HEK293T (cell line): Measurements from ENCODE around the gene TTC39C.

ENCODE experiments used
- CTCF ChIA-PET: fragments of 350-600 bp; formaldehyde crosslinking; extraction: SDS; loops from one replicate; lab custom pipeline; 2021; ENCODE audit warnings: antibody characterized with exemption, inconsistent platforms; lab: Yijun Ruan, JAX
- POLR2A ChIA-PET: fragments of 350-600 bp; formaldehyde crosslinking; extraction: SDS; loops from one replicate; lab custom pipeline; 2020; ENCODE audit warnings: antibody characterized with exemption, inconsistent platforms; lab: Yijun Ruan, JAX
- DNase-seq: peaks from one replicate; pipeline ENCODE4 v3.0.0; 2012; ENCODE audit warnings: mixed read lengths; ENCODE audit errors: extremely low spot score
- ARNT ChIP-seq: fragments of 450-650 bp; IDR thresholded peaks from 2 replicates; pipeline ENCODE4 v1.6.1; 2017; ENCODE audit warnings: mild to moderate bottlenecking
- BHLHE40 ChIP-seq: fragments of 450-650 bp; IDR thresholded peaks from 2 replicates; pipeline ENCODE4 v1.6.1; 2016; ENCODE audit warnings: mild to moderate bottlenecking, moderate library complexity, borderline replicate concordance
- CTBP1 ChIP-seq: fragments of 450-650 bp; IDR thresholded peaks from 2 replicates; pipeline ENCODE4 v1.6.1; 2016; ENCODE audit warnings: borderline replicate concordance
- ELF4 ChIP-seq: fragments of 450-650 bp; IDR thresholded peaks from 2 replicates; pipeline ENCODE4 v1.6.1; 2017; ENCODE audit warnings: antibody characterized with exemption
- FOXA1 ChIP-seq: fragments of 450-650 bp; IDR thresholded peaks from 2 replicates; pipeline ENCODE4 v1.6.1; 2016; ENCODE audit warnings: mild to moderate bottlenecking
- FOXK2 ChIP-seq: fragments of 450-650 bp; IDR thresholded peaks from 2 replicates; pipeline ENCODE4 v1.6.1; 2016; ENCODE audit warnings: mild to moderate bottlenecking
- FOXM1 ChIP-seq: fragments of 450-650 bp; IDR thresholded peaks from 2 replicates; pipeline ENCODE4 v1.6.1; 2017; ENCODE audit warnings: mild to moderate bottlenecking, borderline replicate concordance
- HDGF ChIP-seq: fragments of 450-650 bp; IDR thresholded peaks from 2 replicates; pipeline ENCODE4 v1.6.1; 2017; ENCODE audit warnings: antibody characterized with exemption, borderline replicate concordance
- L3MBTL2 ChIP-seq: fragments of 450-650 bp; conservative IDR thresholded peaks from 2 replicates; pipeline ENCODE4 v1.6.1; 2016; ENCODE audit warnings: mild to moderate bottlenecking
- LEF1 ChIP-seq: fragments of 450-650 bp; IDR thresholded peaks from 2 replicates; pipeline ENCODE4 v1.6.1; 2017; ENCODE audit warnings: mild to moderate bottlenecking, borderline replicate concordance
- NFRKB ChIP-seq: fragments of 450-650 bp; IDR thresholded peaks from 2 replicates; pipeline ENCODE4 v1.6.1; 2016; ENCODE audit warnings: mild to moderate bottlenecking, moderate library complexity
- PKNOX1 ChIP-seq: fragments of 450-650 bp; IDR thresholded peaks from 2 replicates; pipeline ENCODE4 v1.6.1; 2016
- SP1 ChIP-seq: fragments of 450-650 bp; IDR thresholded peaks from 2 replicates; pipeline ENCODE4 v1.6.1; 2017
- SUZ12 ChIP-seq: fragments of 450-650 bp; IDR thresholded peaks from 2 replicates; pipeline ENCODE4 v1.6.1; 2016; ENCODE audit warnings: mild to moderate bottlenecking
- TARDBP ChIP-seq: fragments of 450-650 bp; IDR thresholded peaks from 2 replicates; pipeline ENCODE4 v1.6.1; 2016
- ZNF384 ChIP-seq: fragments of 450-650 bp; IDR thresholded peaks from 2 replicates; pipeline ENCODE4 v1.6.1; 2016

TTC39C gene

DNA sequence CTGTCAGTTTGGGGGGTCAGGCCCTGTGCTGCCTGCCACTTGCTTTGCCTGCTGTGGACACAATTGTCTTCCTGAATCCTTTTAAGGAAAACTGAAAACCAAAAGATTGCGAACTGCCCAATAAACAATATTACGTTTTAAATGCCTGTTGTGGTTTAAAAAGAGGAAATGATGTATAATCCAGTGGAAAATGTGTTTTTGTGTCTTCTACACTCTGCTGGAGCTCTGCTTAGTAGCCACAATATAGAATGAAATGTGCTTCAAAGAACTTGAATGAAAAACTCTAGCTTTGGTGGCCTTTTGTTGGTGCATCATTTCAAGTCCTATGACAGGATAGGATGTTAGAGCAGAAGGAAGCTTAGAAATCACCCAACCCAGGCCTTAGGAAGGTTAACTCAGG, 101.1 kb downstream of the TTC39C start:
- CTCF ChIA-PET, result interaction anchor here (1.4 kb wide), 1 partner anchor 39 kb away, joined by 4 read pairs; no protein-coding TSS in a partner anchor
- POLR2A ChIA-PET, result interaction anchor here (1.9 kb wide), 1 partner anchor 23 kb away, joined by 4 read pairs; the partner anchor contains the start of gene CABYR
- DNase-seq, result no peak
- TF ChIP-seq FOXM1, result no peak
- TF ChIP-seq CTBP1, result no peak
- TF ChIP-seq LEF1, result no peak
- no peak for TF ChIP-seq SUZ12
- no peak for TF ChIP-seq TARDBP

GRCh38 chr18:24118750-24119577, 104.4 kb downstream of the TTC39C start:
- DNase-seq, result peak; percentile 70
- TF ChIP-seq FOXK2 (no peak), ARNT (no peak), FOXM1 (no peak), SP1 (no peak), L3MBTL2 (0 out of 2 replicates have a peak, but pooled peaks have one; percentile 36), BHLHE40 (no peak), SUZ12 (no peak), TARDBP (no peak), ZNF384 (0 out of 2 replicates have a peak, but pooled peaks have one; percentile 40)
- POLR2A ChIA-PET, result interaction anchor here (1.5 kb wide), 1 partner anchor 20 kb away, joined by 4 read pairs; the partner anchor contains the start of gene CABYR
- CTCF ChIA-PET, result interaction anchor here (1.2 to 1.5 kb wide), 2 partner anchors 20 to 34 kb away, joined by 3 to 6 read pairs; partner anchors contain the start of gene CABYR

GRCh38 chr18:24120676-24121075, 106.1 kb downstream of the TTC39C start:
- CTCF ChIA-PET, result interaction anchor here (1.5 kb wide), 1 partner anchor 19 kb away, joined by 6 read pairs; the partner anchor contains the start of gene CABYR
- no peak for TF ChIP-seq L3MBTL2
- TF ChIP-seq TARDBP, result no peak
- TF ChIP-seq LEF1, result no peak
- TF ChIP-seq PKNOX1, result no peak
- no peak for TF ChIP-seq FOXM1
- no peak for TF ChIP-seq SUZ12
- TF ChIP-seq FOXA1, result no peak
- TF ChIP-seq SP1, result no peak
- no peak for TF ChIP-seq ZNF384
- no peak for TF ChIP-seq HDGF
- TF ChIP-seq CTBP1, result no peak
- TF ChIP-seq FOXK2, result no peak
- TF ChIP-seq BHLHE40, result no peak
- no peak for TF ChIP-seq ARNT
- no peak for TF ChIP-seq NFRKB
- TF ChIP-seq ELF4, result no peak
- no peak for DNase-seq
- POLR2A ChIA-PET, result interaction anchor here (1.5 kb wide), 1 partner anchor 18 kb away, joined by 4 read pairs; the partner anchor contains the start of gene CABYR

GRCh38 chr18:24121625-24122024, 107.1 kb downstream of the TTC39C start:
- no peak for DNase-seq
- TF ChIP-seq SUZ12 (no peak), SP1 (no peak), TARDBP (no peak), HDGF (no peak), LEF1 (no peak), PKNOX1 (no peak), NFRKB (no peak), L3MBTL2 (no peak), FOXA1 (no peak)
- POLR2A ChIA-PET, result interaction anchor here (3.2 kb wide), 1 partner anchor 17 kb away, joined by 11 read pairs; the partner anchor contains the start of gene CABYR
- CTCF ChIA-PET, result interaction anchor here (0.7 kb wide), 1 partner anchor 19 kb away, joined by 7 read pairs; no protein-coding TSS in a partner anchor

- no peak for TF ChIP-seq NFRKB
- no peak for TF ChIP-seq FOXM1
- TF ChIP-seq HDGF, result no peak
- TF ChIP-seq FOXA1, result no peak
- TF ChIP-seq LEF1, result no peak
- TF ChIP-seq ELF4, result no peak
- no peak for TF ChIP-seq FOXK2
- TF ChIP-seq SP1, result no peak
- TF ChIP-seq SUZ12, result no peak
- no peak for TF ChIP-seq ZNF384
- TF ChIP-seq L3MBTL2, result no peak
- no peak for TF ChIP-seq TARDBP
- TF ChIP-seq BHLHE40, result no peak
- no peak for TF ChIP-seq ARNT
- DNase-seq, result no peak
- ChIA-PET POLR2A (interaction anchor here (0.8 to 1.0 kb wide), 2 partner anchors 12 kb away, joined by 3 to 4 read pairs; partner anchors contain the start of gene CABYR), CTCF (interaction anchor here (0.6 kb wide), 1 partner anchor 145 kb away, joined by 3 read pairs; no protein-coding TSS in a partner anchor)
Observed at GRCh38 chr18:24126155-24126961, 111.8 kb downstream of the TTC39C start.

GRCh38 chr18:24127735-24128134, 113.2 kb downstream of the TTC39C start:
- ChIA-PET POLR2A (interaction anchor here (1.0 kb wide), 1 partner anchor 11 kb away, joined by 5 read pairs; the partner anchor contains the start of gene CABYR), CTCF (interaction anchor here (0.7 kb wide), 1 partner anchor 142 kb away, joined by 3 read pairs; no protein-coding TSS in a partner anchor)
- no peak for TF ChIP-seq ELF4
- TF ChIP-seq LEF1, result no peak
- TF ChIP-seq ARNT, result no peak
- TF ChIP-seq SP1, result no peak
- TF ChIP-seq NFRKB, result no peak
- TF ChIP-seq HDGF, result no peak
- no peak for TF ChIP-seq ZNF384
- no peak for TF ChIP-seq FOXA1
- no peak for TF ChIP-seq SUZ12
- no peak for TF ChIP-seq TARDBP
- no peak for TF ChIP-seq BHLHE40
- no peak for DNase-seq
